Measurements from ENCODE around the gene HEPHL1.

- no peak for TF ChIP-seq ZBTB7A (IDR thresholded peaks at IDR 0.05; ENCODE audit: low read depth)
- TF ChIP-seq RAD21 (IDR thresholded peaks at IDR 0.05; ENCODE audit: low read depth): no peak
- TF ChIP-seq NFIC (IDR thresholded peaks at IDR 0.05): no peak
These were observed 39.2 kb downstream of the HEPHL1 start for GRCh38 chr11:94060401-94060800.

All from Ishikawa (cell line).